Measurements from ENCODE around the gene EEF1AKMT4. TPM values are rescaled to one million over a fixed set of nuclear protein-coding genes. Genes with fewer than 3 reads are reported as not detected.

EEF1AKMT4 gene
- total and polyA plus RNA-seq, 2 of the 8 experiments (the other 6 are each of a cell fraction or from before 2014, with no cell fraction given), result 9.3 to 30.1 TPM

DNA sequence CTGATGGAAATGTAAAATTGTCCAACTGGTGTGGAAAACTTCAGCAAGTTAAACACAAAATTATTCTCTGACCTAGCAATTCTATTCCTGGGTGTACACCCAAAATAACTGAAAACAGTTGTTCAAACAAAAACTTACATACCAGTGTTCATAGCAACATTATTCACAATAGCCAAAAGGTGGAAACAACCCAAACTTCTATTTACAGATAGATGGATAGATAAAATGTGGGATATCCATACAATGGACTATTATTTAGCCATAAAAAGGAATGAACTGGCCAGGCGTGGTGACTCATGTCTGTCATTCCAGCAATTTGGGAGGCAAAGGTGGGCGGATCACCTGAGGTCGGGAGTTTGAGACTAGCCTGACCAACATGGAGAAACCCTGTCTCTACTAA is 27.0 kb upstream of the EEF1AKMT4 start (continued):
- TF ChIP-seq E2F6 (IDR thresholded peaks at IDR 0.05) (no peak), RBBP5 (IDR thresholded peaks at IDR 0.05; ENCODE audit: borderline replicate concordance, low read depth, low read length) (no peak), FOSL1 (IDR thresholded peaks at IDR 0.05; ENCODE audit: insufficient read depth, low read depth, low read length) (no peak)

All from H1 (cell line).